Measurements from ENCODE around the gene PIEZO1. TPM values are rescaled to one million over a fixed set of nuclear protein-coding genes. Genes with fewer than 3 reads are reported as not detected.

Gene PIEZO1
- total RNA-seq, 6 donors from 2014 or later = 107 to 535 (median 239) TPM

DNA sequence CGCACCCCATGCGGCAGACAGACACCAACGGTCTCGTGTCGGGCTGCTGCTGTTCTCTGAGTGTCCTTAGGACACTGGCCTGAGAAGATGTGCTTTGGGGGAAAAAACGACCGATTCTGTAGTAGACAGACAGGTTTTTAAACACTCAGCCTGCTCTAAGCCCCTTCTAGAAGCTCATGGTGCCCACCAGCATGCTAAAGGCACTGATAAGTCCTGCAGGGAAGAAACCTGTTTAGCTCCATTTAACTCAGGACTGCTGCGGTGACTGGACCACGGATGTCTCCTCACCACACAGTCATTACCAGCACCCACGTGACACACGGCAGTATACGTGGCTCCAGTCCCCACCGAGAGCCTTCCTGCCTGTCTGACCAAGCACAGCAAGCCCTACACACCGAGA is 45.8 kb upstream of the PIEZO1 start:
- Histone ChIP-seq H3K4me3 (no peak overlapping the region), H3K9me3 (no peaks in the 10 kb centered on the region), H3K36me3 (peaks cover 0 to 50% (median 31%) of the 10 kb centered on the region in 4 donors), H3K4me1 (peaks cover 0 to 3% (median 0%) of the 10 kb centered on the region in 4 donors), H3K27ac (peak overlapping the region in 2 of 4 donors; percentile 36 to 46), H3K27me3 (no peaks in the 10 kb centered on the region)
- TF ChIP-seq CTCF (IDR thresholded peaks at IDR 0.05) (no peak), EP300 (IDR thresholded peaks at IDR 0.05) (no peak), POLR2AphosphoS5 (IDR thresholded peaks at IDR 0.05) (no peak), POLR2A (IDR thresholded peaks at IDR 0.05) (no peak)
- no peak for ATAC-seq (ENCODE audit: low FRiP score in 2 of 2)
- DNase-seq = no peak
- 80 to 92% methylated on average over 9 to 14 of the region's 14 CpGs for WGBS, 2 donors

DNA sequence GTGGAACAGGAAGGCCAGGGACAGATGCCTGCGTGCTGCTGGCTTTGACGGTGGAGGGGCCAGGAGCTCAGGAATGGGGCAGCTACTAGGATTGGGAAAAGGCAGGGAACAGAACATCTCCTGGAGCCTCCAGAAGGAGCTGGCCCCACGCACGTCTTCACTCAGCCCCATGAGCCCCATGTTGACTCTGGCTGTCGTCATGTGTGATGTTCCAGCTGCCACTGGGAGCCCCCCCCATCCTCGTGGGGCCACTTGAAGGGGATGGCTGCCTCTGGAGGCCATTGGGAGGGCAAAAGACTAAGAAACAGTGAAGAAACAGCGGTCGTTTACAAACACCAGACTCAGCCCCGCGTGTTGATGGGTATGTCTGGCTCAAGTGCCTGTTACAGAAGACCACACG is 45.2 kb upstream of the PIEZO1 start:
- Histone ChIP-seq H3K36me3 (peaks cover 0 to 55% (median 28%) of the 10 kb centered on the region in 4 donors), H3K27ac (peak overlapping the region in 2 of 4 donors; percentile 36 to 46), H3K27me3 (no peaks in the 10 kb centered on the region), H3K4me3 (no peak overlapping the region), H3K4me1 (peaks cover 0 to 3% (median 0%) of the 10 kb centered on the region in 4 donors), H3K9me3 (no peaks in the 10 kb centered on the region)
- no peak for ATAC-seq (ENCODE audit: low FRiP score in 2 of 2)
- peak in 1 of 2 donors; percentile 77 for TF ChIP-seq POLR2AphosphoS5 (IDR thresholded peaks at IDR 0.05)
- peak in 1 of 4 donors; percentile 20 for TF ChIP-seq EP300 (IDR thresholded peaks at IDR 0.05)
- TF ChIP-seq POLR2A (IDR thresholded peaks at IDR 0.05) = no peak
- WGBS, 2 donors = 55 to 79% methylated on average over 10 to 11 of the region's 11 CpGs
- DNase-seq = peak in 1 of 2 donors; percentile 23

DNA sequence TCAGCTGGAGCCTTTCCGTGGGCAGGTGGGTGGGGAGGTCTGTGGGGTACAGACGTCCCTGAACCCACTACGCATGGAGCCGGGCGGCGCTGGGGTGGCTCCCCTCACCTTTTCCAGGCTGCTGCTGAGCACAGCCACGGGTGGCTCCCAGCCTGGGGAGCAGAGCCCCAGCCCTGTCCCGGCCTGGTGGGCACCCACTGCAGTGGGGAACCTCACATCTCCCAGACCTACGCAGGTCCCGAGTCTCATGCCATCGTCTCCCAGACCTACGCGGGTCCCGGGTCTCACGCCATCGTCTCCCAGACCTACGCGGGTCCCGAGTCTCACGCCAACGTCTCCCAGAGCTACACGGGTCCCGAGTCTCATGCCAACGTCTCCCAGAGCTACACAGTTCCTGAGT is 43.7 kb upstream of the PIEZO1 start:
- ATAC-seq (ENCODE audit: low FRiP score in 2 of 2) (no peak), DNase-seq (peak in 1 of 2 donors; percentile 68)
- TF ChIP-seq CTCF (IDR thresholded peaks at IDR 0.05) (no peak), POLR2A (IDR thresholded peaks at IDR 0.05) (no peak), EP300 (IDR thresholded peaks at IDR 0.05) (no peak), POLR2AphosphoS5 (IDR thresholded peaks at IDR 0.05) (no peak)
- Histone ChIP-seq H3K27ac (no peak overlapping the region), H3K9me3 (no peaks in the 10 kb centered on the region), H3K36me3 (peaks cover 0 to 53% (median 28%) of the 10 kb centered on the region in 4 donors), H3K27me3 (no peaks in the 10 kb centered on the region), H3K4me1 (peaks cover 0 to 3% (median 0%) of the 10 kb centered on the region in 4 donors), H3K4me3 (no peak overlapping the region)
- 88% methylated on average over 16 to 24 of the region's 24 CpGs for WGBS, 2 donors

- 96% methylated on average over 3 to 21 of the region's 21 CpGs for WGBS, 2 donors
- ATAC-seq (ENCODE audit: low FRiP score in 2 of 2) = no peak
- Histone ChIP-seq H3K4me3 (no peak overlapping the region), H3K36me3 (peaks cover under 1 to 60% (median 32%) of the 10 kb centered on the region in 4 donors), H3K27me3 (no peaks in the 10 kb centered on the region), H3K27ac (no peak overlapping the region), H3K4me1 (peaks cover 0 to 3% (median 0%) of the 10 kb centered on the region in 4 donors), H3K9me3 (no peaks in the 10 kb centered on the region)
- TF ChIP-seq CTCF (IDR thresholded peaks at IDR 0.05) (no peak), EP300 (IDR thresholded peaks at IDR 0.05) (no peak), POLR2AphosphoS5 (IDR thresholded peaks at IDR 0.05) (no peak), POLR2A (IDR thresholded peaks at IDR 0.05) (no peak)
- DNase-seq = peak in 1 of 2 donors; percentile 65
These were observed 42.7 kb upstream of the PIEZO1 start for GRCh38 chr16:88827727-88828126.

DNA sequence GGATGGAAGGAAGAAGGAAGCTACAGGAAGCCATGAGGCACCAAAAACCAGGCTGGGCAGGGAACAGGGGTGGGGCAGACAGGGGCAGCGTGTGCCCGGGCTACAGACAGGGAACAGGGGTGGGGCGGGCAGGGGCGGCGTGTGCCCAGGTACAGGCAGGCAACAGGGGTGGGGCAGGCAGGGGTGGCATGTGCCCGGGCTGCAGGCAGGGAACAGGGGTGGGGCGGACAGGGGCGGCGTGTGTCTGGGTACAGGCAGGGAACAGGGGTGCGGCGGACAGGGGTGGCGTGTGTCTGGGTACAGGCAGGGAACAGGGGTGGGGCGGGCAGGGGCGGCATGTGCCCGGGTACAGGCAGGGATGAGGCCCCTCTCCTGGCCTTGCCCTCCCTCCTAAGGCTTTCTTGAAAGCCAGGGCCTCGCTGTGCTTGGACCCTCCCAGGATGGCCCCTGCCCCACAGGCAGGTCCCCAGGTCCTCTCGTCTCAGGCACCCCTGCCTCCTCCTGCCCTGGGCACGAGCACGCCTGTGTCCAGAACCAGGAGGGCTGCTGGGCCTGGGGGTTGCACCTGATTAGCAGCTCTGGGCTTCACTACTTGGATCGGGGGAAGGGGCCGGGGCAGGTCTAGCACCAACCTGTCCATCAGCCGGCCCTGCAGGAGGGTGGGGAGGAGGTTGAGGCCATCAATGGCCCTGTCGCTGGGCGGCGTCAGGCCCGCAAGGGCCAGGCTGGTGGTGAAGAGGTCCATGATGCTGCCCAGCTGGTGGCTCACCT is 41.2 kb upstream of the PIEZO1 start:
- Histone ChIP-seq H3K27ac (no peak overlapping the region), H3K9me3 (no peaks in the 10 kb centered on the region), H3K27me3 (no peaks in the 10 kb centered on the region), H3K4me3 (no peak overlapping the region), H3K36me3 (peaks cover 8 to 75% (median 46%) of the 10 kb centered on the region in 4 donors), H3K4me1 (peaks cover 0 to 3% (median 0%) of the 10 kb centered on the region in 4 donors)
- ATAC-seq (ENCODE audit: low FRiP score in 2 of 2) (no peak), DNase-seq (peak in 1 of 2 donors; percentile 57)
- 91 to 93% methylated on average over 20 to 26 of the region's 26 CpGs for WGBS, 2 donors
- TF ChIP-seq POLR2AphosphoS5 (IDR thresholded peaks at IDR 0.05) (no peak), POLR2A (IDR thresholded peaks at IDR 0.05) (no peak), EP300 (IDR thresholded peaks at IDR 0.05) (no peak), CTCF (IDR thresholded peaks at IDR 0.05) (no peak)
